Measurements from ENCODE around the gene HTT. TPM values are rescaled to one million over a fixed set of nuclear protein-coding genes. Genes with fewer than 3 reads are reported as not detected.

The HTT gene
- total RNA-seq, 4 donors from 2014 or later: 31.1 to 48.6 (median 43.0) TPM

GRCh38 chr4:3205995-3206394 lies 131.5 kb downstream of the HTT start:
- ATAC-seq: no peak
- peaks cover 12 to 61% (median 29%) of the 10 kb centered on the region in 3 donors for H3K4me1 ChIP-seq
- H3K9me3 ChIP-seq: no peaks in the 10 kb centered on the region
- TF ChIP-seq POLR2AphosphoS5 (IDR thresholded peaks at IDR 0.05) (no peak), EP300 (IDR thresholded peaks at IDR 0.05) (no peak), CTCF (IDR thresholded peaks at IDR 0.05) (no peak), POLR2A (IDR thresholded peaks at IDR 0.05) (no peak)
- H3K36me3 ChIP-seq: peaks cover 0 to 42% of the 10 kb centered on the region in 2 donors
- WGBS, 2 donors (ENCODE audit: low coverage in 1 of 2): 63 to 73% methylated on average over 3 to 8 of the region's 11 CpGs
- peak overlapping the region in 2 of 4 donors; percentile 2 to 52 for H3K27ac ChIP-seq
- H3K27me3 ChIP-seq: no peaks in the 10 kb centered on the region
- H3K4me3 ChIP-seq: no peak overlapping the region

- 88 to 91% methylated on average over 17 of the region's 18 CpGs for WGBS, 2 donors (ENCODE audit: low coverage in 1 of 2)
- TF ChIP-seq CTCF (IDR thresholded peaks at IDR 0.05) (no peak), POLR2AphosphoS5 (IDR thresholded peaks at IDR 0.05) (no peak)
- Histone ChIP-seq H3K36me3 (peaks cover 0 to 45% of the 10 kb centered on the region in 2 donors), H3K9me3 (no peaks in the 10 kb centered on the region), H3K4me1 (peaks cover 12 to 55% (median 28%) of the 10 kb centered on the region in 3 donors), H3K4me3 (no peak overlapping the region), H3K27ac (peak overlapping the region in 2 of 4 donors; percentile 2), H3K27me3 (no peaks in the 10 kb centered on the region)
- ATAC-seq: no peak
Measured at GRCh38 chr4:3206439-3207100, 132.1 kb downstream of the HTT start.

- H3K27me3 ChIP-seq: no peaks in the 10 kb centered on the region
- peaks cover 0 to 55% of the 10 kb centered on the region in 2 donors for H3K36me3 ChIP-seq
- no peak overlapping the region for H3K4me3 ChIP-seq
- WGBS, 2 donors (ENCODE audit: low coverage in 1 of 2): 63 to 74% methylated on average over 3 to 5 of the region's 5 CpGs
- peak; percentile 22 for ATAC-seq
- peak overlapping the region in 2 of 4 donors; percentile 2 to 4 for H3K27ac ChIP-seq
- no peaks in the 10 kb centered on the region for H3K9me3 ChIP-seq
- TF ChIP-seq POLR2A (IDR thresholded peaks at IDR 0.05): no peak
- TF ChIP-seq CTCF (IDR thresholded peaks at IDR 0.05): peak in 1 of 4 experiments; percentile 10
- TF ChIP-seq POLR2AphosphoS5 (IDR thresholded peaks at IDR 0.05): peak; percentile 22
- H3K4me1 ChIP-seq: peaks cover 12 to 45% (median 20%) of the 10 kb centered on the region in 3 donors
Measured at GRCh38 chr4:3207531-3208037, 133.1 kb downstream of the HTT start.

- no peaks in the 10 kb centered on the region for H3K27me3 ChIP-seq
- no peak for ATAC-seq
- 94 to 97% methylated on average over 6 of the region's 14 CpGs for WGBS, 2 donors (ENCODE audit: low coverage in 1 of 2)
- H3K4me1 ChIP-seq: peaks cover 5 to 32% (median 7%) of the 10 kb centered on the region in 3 donors
- H3K36me3 ChIP-seq: peaks cover 0 to 67% of the 10 kb centered on the region in 2 donors
- no peaks in the 10 kb centered on the region for H3K9me3 ChIP-seq
- TF ChIP-seq POLR2A (IDR thresholded peaks at IDR 0.05): no peak
- TF ChIP-seq EP300 (IDR thresholded peaks at IDR 0.05): no peak
- no peak for TF ChIP-seq CTCF (IDR thresholded peaks at IDR 0.05)
- TF ChIP-seq POLR2AphosphoS5 (IDR thresholded peaks at IDR 0.05): no peak
- H3K4me3 ChIP-seq: no peak overlapping the region
- no peak overlapping the region for H3K27ac ChIP-seq
Measured at GRCh38 chr4:3208826-3209225, 134.3 kb downstream of the HTT start.
